Fibroblast of pulmonary artery (primary cell): ENCODE results near the gene BCL3.

Experiments used
- DNase-seq: peaks from one replicate; pipeline ENCODE4 v3.0.0-alpha.2; 2010; ENCODE audit warnings: low read depth
- H3K4me3 ChIP-seq: replicated peaks from 2 replicates; pipeline ENCODE4 v1.5.1; 2011; ENCODE audit warnings: low read depth, mild to moderate bottlenecking, control low read depth, low read length, moderate library complexity
- TF ChIP-seq, protein P1 (sequence below): IDR thresholded peaks from 2 replicates; pipeline ENCODE4 v1.5.1; 2011; ENCODE audit warnings: mild to moderate bottlenecking, control low read depth, low read length, inconsistent platforms; ENCODE audit errors: missing control alignments

The BCL3 gene

DNA sequence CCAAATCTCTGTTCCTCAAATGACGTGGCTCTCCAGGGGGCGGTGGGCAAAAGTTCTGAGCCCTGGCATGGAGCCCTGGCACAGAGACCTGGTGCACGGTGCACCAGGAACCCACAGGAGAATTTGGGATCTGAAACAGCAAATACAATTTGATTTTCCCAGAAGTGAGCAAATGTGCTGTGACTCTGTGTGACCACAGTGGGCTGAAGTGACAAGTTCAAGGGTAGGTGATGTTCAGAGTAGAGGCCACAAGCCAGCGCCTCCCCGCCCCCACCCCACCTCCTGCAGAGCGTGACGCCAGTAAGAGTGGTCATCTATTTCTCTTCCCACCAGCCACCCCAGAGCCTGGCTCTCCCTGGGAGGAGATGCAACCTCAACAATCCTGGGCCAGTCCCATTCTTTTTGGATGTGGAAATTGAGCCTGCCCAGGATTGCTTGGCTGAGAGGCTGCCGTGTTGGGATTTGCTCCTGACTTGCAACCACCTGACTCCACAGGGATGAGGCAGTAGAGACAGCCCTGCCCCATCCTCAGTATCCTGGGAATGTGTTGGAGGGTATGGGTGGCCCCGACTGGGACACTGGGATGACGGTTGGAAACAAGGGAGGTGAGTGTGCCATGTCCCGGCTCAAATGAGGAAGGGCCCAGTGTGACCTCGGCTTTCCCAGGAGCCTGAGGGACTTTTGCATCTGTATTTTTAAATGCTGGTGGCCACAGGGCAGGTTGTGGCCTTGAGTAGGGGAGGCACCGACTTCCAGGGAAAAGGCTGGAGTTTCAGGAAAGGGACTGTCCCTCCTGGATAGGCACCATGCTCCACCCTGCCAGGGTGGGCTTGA, 11.1 kb upstream of the BCL3 start:
- no peak for DNase-seq
- TF ChIP-seq, protein P1, sequence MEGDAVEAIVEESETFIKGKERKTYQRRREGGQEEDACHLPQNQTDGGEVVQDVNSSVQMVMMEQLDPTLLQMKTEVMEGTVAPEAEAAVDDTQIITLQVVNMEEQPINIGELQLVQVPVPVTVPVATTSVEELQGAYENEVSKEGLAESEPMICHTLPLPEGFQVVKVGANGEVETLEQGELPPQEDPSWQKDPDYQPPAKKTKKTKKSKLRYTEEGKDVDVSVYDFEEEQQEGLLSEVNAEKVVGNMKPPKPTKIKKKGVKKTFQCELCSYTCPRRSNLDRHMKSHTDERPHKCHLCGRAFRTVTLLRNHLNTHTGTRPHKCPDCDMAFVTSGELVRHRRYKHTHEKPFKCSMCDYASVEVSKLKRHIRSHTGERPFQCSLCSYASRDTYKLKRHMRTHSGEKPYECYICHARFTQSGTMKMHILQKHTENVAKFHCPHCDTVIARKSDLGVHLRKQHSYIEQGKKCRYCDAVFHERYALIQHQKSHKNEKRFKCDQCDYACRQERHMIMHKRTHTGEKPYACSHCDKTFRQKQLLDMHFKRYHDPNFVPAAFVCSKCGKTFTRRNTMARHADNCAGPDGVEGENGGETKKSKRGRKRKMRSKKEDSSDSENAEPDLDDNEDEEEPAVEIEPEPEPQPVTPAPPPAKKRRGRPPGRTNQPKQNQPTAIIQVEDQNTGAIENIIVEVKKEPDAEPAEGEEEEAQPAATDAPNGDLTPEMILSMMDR = no peak
- no peak overlapping the region for H3K4me3 ChIP-seq

DNA sequence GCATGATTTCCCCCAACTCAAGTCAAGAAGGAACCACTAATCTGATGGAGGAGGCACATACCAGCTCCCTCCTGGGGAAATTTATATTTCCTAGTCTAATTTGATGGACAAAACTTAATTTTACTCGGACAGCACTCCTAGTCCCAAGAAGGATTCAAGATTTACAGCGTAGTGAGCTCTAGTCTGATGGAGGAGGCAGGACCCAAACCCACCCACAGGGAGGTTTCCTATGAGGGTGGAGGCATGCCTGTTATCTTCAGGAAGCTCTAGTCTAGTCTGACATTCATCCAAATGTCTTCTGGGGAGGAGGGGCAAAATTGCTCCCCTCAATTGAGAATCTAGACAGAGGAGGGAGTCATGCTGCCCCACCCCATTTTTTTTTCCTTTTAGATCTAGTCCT, 10.4 kb upstream of the BCL3 start:
- H3K4me3 ChIP-seq = no peak overlapping the region
- TF ChIP-seq, protein P1 = no peak
- no peak for DNase-seq

DNA sequence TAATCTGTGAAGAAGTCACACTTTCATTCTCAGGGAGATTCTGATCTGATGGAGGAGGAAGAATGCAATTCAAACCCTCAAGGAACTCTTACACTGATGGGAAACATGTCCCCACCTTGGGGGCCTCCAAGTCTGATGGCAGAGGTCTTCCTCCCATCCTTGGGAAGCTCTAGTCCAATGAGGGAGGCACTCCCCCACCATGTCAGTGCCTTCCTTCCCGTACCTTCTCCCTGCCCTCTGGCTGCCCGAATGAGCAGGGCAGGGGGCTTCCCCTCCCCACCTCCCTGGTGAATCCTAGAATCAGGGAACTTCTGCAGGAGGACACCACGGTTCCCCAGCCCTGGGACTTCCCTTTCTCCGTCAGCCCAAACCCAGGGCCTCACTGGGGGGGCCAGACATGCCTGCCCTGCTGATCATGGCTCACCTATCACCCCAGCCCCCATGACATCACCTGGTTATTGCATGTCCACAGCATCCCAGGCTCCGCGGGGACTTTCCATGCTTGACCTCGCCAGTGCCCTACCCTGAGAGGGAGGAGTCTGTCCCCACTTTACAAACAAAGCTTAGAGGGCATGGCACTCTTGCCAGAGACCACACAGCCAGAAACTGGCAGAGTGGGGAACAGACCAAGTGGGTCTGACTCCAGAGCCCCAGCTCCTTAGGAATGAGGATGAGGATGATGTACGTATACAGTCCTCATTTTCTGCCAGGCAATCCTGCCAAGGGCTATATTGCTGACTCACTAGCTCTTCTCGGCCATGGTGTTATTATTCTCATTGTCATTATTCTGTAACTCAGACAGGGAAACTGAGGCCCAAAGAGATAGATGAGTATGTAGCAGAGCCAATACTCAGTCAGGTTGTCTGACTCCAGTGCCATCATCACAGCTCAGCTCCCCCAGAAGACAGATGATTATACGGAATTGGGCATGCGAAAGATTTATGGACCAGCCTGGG, 9.6 kb upstream of the BCL3 start:
- H3K4me3 ChIP-seq = no peak overlapping the region
- TF ChIP-seq, protein P1 = no peak
- no peak for DNase-seq

DNA sequence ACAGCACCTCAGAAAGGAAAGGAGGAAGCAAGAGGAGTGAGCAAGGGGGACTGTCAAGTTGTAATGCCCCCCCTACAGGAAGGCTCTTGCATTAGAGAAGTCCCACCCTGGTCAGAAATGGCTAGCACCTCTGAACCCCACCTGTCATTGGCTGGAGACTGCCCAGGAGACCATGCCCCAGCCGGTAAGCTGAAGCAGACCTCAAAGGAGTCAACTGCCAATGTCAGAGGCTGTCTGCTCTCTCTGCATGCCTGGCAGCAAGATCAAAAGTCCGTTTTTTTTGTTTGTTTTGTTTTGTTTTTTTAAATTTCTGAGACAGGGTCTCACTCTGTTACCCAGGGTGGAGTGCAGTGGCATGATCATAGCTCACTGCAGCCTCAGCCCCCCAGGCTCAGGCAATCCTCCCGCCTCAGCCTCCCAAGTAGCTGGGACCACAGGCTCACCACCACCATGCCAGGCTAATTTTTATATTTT, 8.1 kb upstream of the BCL3 start:
- TF ChIP-seq, protein P1 = no peak
- DNase-seq = no peak
- no peak overlapping the region for H3K4me3 ChIP-seq

DNA sequence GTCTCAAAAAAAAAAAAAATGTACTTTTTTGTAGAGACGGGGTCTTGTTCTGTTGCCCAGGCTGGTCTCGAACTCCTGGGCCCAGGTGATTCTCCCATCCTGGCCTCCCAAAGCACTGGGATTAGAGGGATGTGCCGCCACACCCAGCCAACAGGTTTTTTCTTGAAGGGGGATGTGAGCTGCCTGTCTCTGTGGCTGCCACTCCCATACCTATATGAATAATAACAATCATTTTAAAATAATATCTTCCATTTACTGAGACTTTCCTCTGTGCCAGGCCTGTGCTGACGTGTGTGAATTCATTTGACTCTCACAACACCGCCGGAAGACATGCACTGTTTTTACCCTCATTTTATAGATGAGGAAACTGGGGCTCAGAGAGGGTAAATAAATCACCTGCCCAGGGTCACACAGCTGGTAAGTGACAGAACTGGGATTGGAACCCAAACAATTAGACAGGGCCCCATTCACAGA, 7.2 kb upstream of the BCL3 start:
- TF ChIP-seq, protein P1 = no peak
- peak; percentile 45 for DNase-seq
- H3K4me3 ChIP-seq = no peak overlapping the region

DNA sequence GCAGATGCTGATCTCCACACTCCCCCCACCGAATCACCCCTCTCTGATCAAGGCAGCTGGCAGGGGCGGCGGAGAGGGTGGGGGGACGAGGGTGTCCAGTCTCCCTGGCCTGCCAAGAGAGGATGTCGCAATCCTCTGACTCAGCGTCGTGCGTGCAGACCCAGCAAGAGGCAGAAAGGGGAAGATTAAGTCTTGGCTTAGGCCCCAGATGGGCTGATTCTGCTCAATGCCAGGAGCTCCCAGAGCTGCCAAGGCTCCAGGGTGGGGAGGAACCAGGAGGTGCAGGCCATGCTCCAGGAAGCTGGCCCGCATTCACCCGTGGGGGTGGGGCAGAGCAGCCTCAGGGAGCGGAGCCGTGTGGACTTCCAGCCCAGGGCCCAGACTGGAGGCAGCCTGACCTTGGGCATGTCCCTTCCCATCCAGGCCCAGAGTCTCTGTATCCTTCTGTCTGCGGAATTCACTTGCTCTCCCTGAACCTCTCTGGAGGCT, 6.6 kb upstream of the BCL3 start:
- no peak overlapping the region for H3K4me3 ChIP-seq
- TF ChIP-seq, protein P1 = no peak
- DNase-seq = peak; percentile 100
